HG02763 (cell line): ENCODE measurements around the gene ANXA2.
A peak's percentile ranks its signal among the peaks of the same experiment; 100 is the strongest.

Experiments used
- ATAC-seq: cut with Tn5 transposase; IDR thresholded peaks from one replicate; pipeline ENCODE4 v1.9.1; 2021; ENCODE audit warnings: mild to moderate bottlenecking, moderate library complexity; ENCODE audit not compliant: unreplicated experiment

Gene ANXA2

GRCh38 chr15:60390871-60391501 is 6.8 kb downstream of the ANXA2 start:
- no peak for ATAC-seq

GRCh38 chr15:60390231-60390630 is 7.6 kb downstream of the ANXA2 start:
- ATAC-seq: no peak

- peak; percentile 65 for ATAC-seq
Observed at GRCh38 chr15:60389261-60390077, 8.3 kb downstream of the ANXA2 start.

GRCh38 chr15:60387321-60387720 is 10.5 kb downstream of the ANXA2 start:
- ATAC-seq: no peak

- ATAC-seq: no peak
Observed at GRCh38 chr15:60386615-60387014, 11.2 kb downstream of the ANXA2 start.

GRCh38 chr15:60385620-60386552 is 11.9 kb downstream of the ANXA2 start:
- ATAC-seq: no peak

- ATAC-seq: no peak
Observed at GRCh38 chr15:60384526-60385126, 13.2 kb downstream of the ANXA2 start.

- no peak for ATAC-seq
Observed at GRCh38 chr15:60384053-60384452, 13.7 kb downstream of the ANXA2 start.

- ATAC-seq: no peak
Observed at GRCh38 chr15:60382773-60383674, 14.8 kb downstream of the ANXA2 start.

- no peak for ATAC-seq
Observed at GRCh38 chr15:60381148-60381788, 16.5 kb downstream of the ANXA2 start.

- no peak for ATAC-seq
Observed at GRCh38 chr15:60379525-60380274, 18.1 kb downstream of the ANXA2 start.

- no peak for ATAC-seq
Observed at GRCh38 chr15:60379185-60379524, 18.6 kb downstream of the ANXA2 start.

GRCh38 chr15:60376677-60377095 is 21.1 kb downstream of the ANXA2 start:
- ATAC-seq: no peak

- ATAC-seq: no peak
Observed at GRCh38 chr15:60375306-60375705, 22.5 kb downstream of the ANXA2 start.

- no peak for ATAC-seq
Observed at GRCh38 chr15:60374628-60375081, 23.1 kb downstream of the ANXA2 start.

GRCh38 chr15:60374209-60374608 is 23.6 kb downstream of the ANXA2 start:
- ATAC-seq: no peak

- ATAC-seq: no peak
Observed at GRCh38 chr15:60373745-60374144, 24.0 kb downstream of the ANXA2 start.

GRCh38 chr15:60373327-60373726 is 24.5 kb downstream of the ANXA2 start:
- ATAC-seq: no peak

GRCh38 chr15:60372756-60373155 is 25.0 kb downstream of the ANXA2 start:
- ATAC-seq: no peak
